ENCODE results near the gene ERAL1.

DNA sequence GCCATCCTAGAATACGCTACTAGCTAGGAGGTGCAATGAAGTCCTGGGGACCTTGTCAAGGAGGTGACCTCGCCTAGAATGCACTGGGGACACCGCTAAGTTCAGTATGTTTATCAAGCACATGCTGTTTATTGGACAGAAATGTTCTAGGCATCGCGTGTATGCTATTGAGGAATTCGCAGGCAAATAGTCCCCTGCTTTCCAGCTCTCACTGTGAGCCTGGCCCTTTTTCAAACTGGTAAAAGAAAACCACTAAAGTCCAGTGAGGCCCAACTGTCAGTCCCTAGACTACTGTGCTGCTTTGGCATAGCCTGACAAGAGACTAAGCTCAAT lies 11.0 kb upstream of the ERAL1 start:
- TF ChIP-seq, protein P1, sequence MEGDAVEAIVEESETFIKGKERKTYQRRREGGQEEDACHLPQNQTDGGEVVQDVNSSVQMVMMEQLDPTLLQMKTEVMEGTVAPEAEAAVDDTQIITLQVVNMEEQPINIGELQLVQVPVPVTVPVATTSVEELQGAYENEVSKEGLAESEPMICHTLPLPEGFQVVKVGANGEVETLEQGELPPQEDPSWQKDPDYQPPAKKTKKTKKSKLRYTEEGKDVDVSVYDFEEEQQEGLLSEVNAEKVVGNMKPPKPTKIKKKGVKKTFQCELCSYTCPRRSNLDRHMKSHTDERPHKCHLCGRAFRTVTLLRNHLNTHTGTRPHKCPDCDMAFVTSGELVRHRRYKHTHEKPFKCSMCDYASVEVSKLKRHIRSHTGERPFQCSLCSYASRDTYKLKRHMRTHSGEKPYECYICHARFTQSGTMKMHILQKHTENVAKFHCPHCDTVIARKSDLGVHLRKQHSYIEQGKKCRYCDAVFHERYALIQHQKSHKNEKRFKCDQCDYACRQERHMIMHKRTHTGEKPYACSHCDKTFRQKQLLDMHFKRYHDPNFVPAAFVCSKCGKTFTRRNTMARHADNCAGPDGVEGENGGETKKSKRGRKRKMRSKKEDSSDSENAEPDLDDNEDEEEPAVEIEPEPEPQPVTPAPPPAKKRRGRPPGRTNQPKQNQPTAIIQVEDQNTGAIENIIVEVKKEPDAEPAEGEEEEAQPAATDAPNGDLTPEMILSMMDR (conservative IDR thresholded peaks at IDR 0.05; ENCODE audit: low read length) = no peak
- TF ChIP-seq EZH2phosphoT487 (IDR thresholded peaks at IDR 0.05; ENCODE audit: borderline replicate concordance, low read depth, low read length) = no peak

Measured in OCI-LY7 (cell line).